HG03469 (cell line): ENCODE measurements around the gene UBFD1.
A peak's percentile ranks its signal among the peaks of the same experiment; 100 is the strongest.
"Not testable (repeated sequence)": the region's sequence is repeated elsewhere in the genome, so short reads cannot be mapped to it uniquely, and the experiment has no call there.

Experiments used
- ATAC-seq: cut with Tn5 transposase; IDR thresholded peaks from one replicate; pipeline ENCODE4 v1.9.1; 2021; ENCODE audit warnings: mild to moderate bottlenecking, moderate library complexity, moderate number of reproducible peaks; ENCODE audit not compliant: unreplicated experiment

The UBFD1 gene

GRCh38 chr16:23556881-23557778, at the start of gene UBFD1, which contains the start of gene EARS2:
Gene UBFD1, plus strand, starts transcription at chr16:23557727. Its CDS starts 16 bp downstream, at chr16:23557743.
Gene EARS2, minus strand, starts transcription at chr16:23557350. Its CDS starts 7 bp downstream, at chr16:23557343.
- peak; percentile 77 for ATAC-seq

- no peak for ATAC-seq
Observed at GRCh38 chr16:23508589-23509440, 48.7 kb upstream of the UBFD1 start.

- ATAC-seq = no peak
Observed at GRCh38 chr16:23509441-23509754, 48.1 kb upstream of the UBFD1 start.

- no peak for ATAC-seq
Observed at GRCh38 chr16:23509782-23510163, 47.8 kb upstream of the UBFD1 start.

- ATAC-seq = peak; percentile 38
Observed at GRCh38 chr16:23510164-23510914, 47.2 kb upstream of the UBFD1 start, which contains the start of gene GGA2. Gene GGA2, minus strand, starts transcription at chr16:23510494. Its CDS starts 83 bp downstream, at chr16:23510411.

GRCh38 chr16:23510915-23511270, 46.6 kb upstream of the UBFD1 start:
- ATAC-seq = not testable (repeated sequence)

GRCh38 chr16:23511731-23512130, 45.8 kb upstream of the UBFD1 start:
- no peak for ATAC-seq

GRCh38 chr16:23512168-23512695, 45.3 kb upstream of the UBFD1 start:
- no peak for ATAC-seq

- ATAC-seq = no peak
Observed at GRCh38 chr16:23514381-23515152, 43.0 kb upstream of the UBFD1 start.

- no peak for ATAC-seq
Observed at GRCh38 chr16:23515881-23516280, 41.6 kb upstream of the UBFD1 start.

- no peak for ATAC-seq
Observed at GRCh38 chr16:23516366-23517137, 41.0 kb upstream of the UBFD1 start.

- ATAC-seq = no peak
Observed at GRCh38 chr16:23518435-23518891, 39.1 kb upstream of the UBFD1 start.

- no peak for ATAC-seq
Observed at GRCh38 chr16:23519282-23519681, 38.2 kb upstream of the UBFD1 start.

- no peak for ATAC-seq
Observed at GRCh38 chr16:23520500-23520899, 37.0 kb upstream of the UBFD1 start.

GRCh38 chr16:23521037-23521743, 36.3 kb upstream of the UBFD1 start:
- no peak for ATAC-seq

GRCh38 chr16:23521965-23522364, 35.6 kb upstream of the UBFD1 start:
- no peak for ATAC-seq

GRCh38 chr16:23523321-23523720, 34.2 kb upstream of the UBFD1 start:
- ATAC-seq = no peak

GRCh38 chr16:23523876-23524385, 33.6 kb upstream of the UBFD1 start:
- no peak for ATAC-seq
